PC-3 (cell line): Measurements from ENCODE around the gene DHRS2. TPM values are rescaled to one million over a fixed set of nuclear protein-coding genes. Genes with fewer than 3 reads are reported as not detected.

Source experiments
- ATAC-seq: fragments of 200-7000 bp; cut with Tn5 transposase; 2 replicates; pipeline ENCODE4 v1.9.1; 2020; ENCODE audit warnings: mild to moderate bottlenecking, moderate library complexity
- BruUV-seq: library from RNA; stranded (reverse); fragments of 400-500 nt; replicated peaks from 2 replicates; lab custom pipeline; 2021; lab: Mats Ljungman, UMichigan
- CTCF ChIA-PET: fragments of 300-600 bp; sonication (Branson Sonifier 250); formaldehyde crosslinking; loops from one replicate; lab custom pipeline; 2022; ENCODE audit warnings: antibody characterized with exemption; lab: Charles Lee
- POLR2A ChIA-PET: fragments of 300-600 bp; sonication (Branson Sonifier 250); formaldehyde crosslinking; loops from one replicate; lab custom pipeline; 2022; ENCODE audit warnings: antibody characterized with exemption; ENCODE audit not compliant: unreplicated experiment; lab: Charles Lee
- DNase-seq: peaks from one replicate; pipeline ENCODE4 v3.0.0-alpha.2; 2015
- H2AFZ ChIP-seq: fragments of 300-600 bp; sonication (generic); 2 replicates; pipeline ENCODE4 v1.6.0; 2016; ENCODE audit warnings: antibody characterized with exemption, low read length
- H3F3A ChIP-seq: fragments of 300-600 bp; sonication (generic); one replicate; pipeline ENCODE4 v1.6.0; 2017; ENCODE audit warnings: antibody characterized with exemption, low read length, control low read depth, mild to moderate bottlenecking; ENCODE audit not compliant: unreplicated experiment
- H3K27ac ChIP-seq: fragments of 300-600 bp; sonication (generic); 2 replicates; pipeline ENCODE4 v1.5.1; 2016; ENCODE audit warnings: mild to moderate bottlenecking, low read length
- H3K27me3 ChIP-seq: fragments of 300-600 bp; sonication (generic); 2 replicates; pipeline ENCODE4 v1.6.1; 2016; ENCODE audit warnings: low read length, mixed read lengths
- H3K36me3 ChIP-seq: fragments of 300-600 bp; sonication (generic); 2 replicates; pipeline ENCODE4 v1.6.1; 2016; ENCODE audit warnings: low read depth, mixed run types, low read length, mixed read lengths
- H3K4me1 ChIP-seq: fragments of 300-600 bp; sonication (generic); 2 replicates; pipeline ENCODE4 v1.5.1; 2016; ENCODE audit warnings: low read length; ENCODE audit not compliant: insufficient read depth
- H3K4me2 ChIP-seq: fragments of 300-600 bp; sonication (generic); 2 replicates; pipeline ENCODE4 v1.6.0; 2016; ENCODE audit warnings: low read length
- H3K4me3 ChIP-seq: fragments of 300-600 bp; sonication (generic); 2 replicates; pipeline ENCODE4 v1.5.1; 2016; ENCODE audit warnings: mild to moderate bottlenecking, low read length, mixed read lengths
- H3K79me2 ChIP-seq: fragments of 300-600 bp; sonication (generic); 2 replicates; pipeline ENCODE4 v1.6.1; 2017; ENCODE audit warnings: low read length, mixed read lengths
- H3K9ac ChIP-seq: fragments of 300-600 bp; sonication (generic); 2 replicates; pipeline ENCODE4 v1.6.0; 2016; ENCODE audit warnings: mild to moderate bottlenecking, low read length
- H3K9me2 ChIP-seq: fragments of 300-600 bp; sonication (generic); replicated peaks from 2 replicates; pipeline ENCODE4 v1.6.1; 2016; ENCODE audit warnings: mixed run types, low read length, mixed read lengths
- H3K9me3 ChIP-seq: fragments of 300-600 bp; sonication (generic); 2 replicates; pipeline ENCODE4 v1.6.1; 2016; ENCODE audit warnings: low read length, mixed read lengths
- H4K20me1 ChIP-seq: fragments of 300-600 bp; sonication (generic); 2 replicates; pipeline ENCODE4 v1.6.1; 2016; ENCODE audit warnings: low read length, mixed read lengths
- EZH2 ChIP-seq: fragments of 300-600 bp; sonication (generic); IDR thresholded peaks from one replicate; pipeline ENCODE4 v1.6.1; 2017; ENCODE audit warnings: antibody characterized with exemption, mild to moderate bottlenecking, low read length; ENCODE audit not compliant: unreplicated experiment
- EZH2phosphoT487 ChIP-seq: fragments of 300-600 bp; sonication (generic); IDR thresholded peaks from 2 replicates; pipeline ENCODE4 v1.6.1; 2018; ENCODE audit warnings: mild to moderate bottlenecking, antibody characterized with exemption, low read length, borderline replicate concordance
- intact Hi-C: fragments of 100-400 bp; cut with micrococcal nuclease; formaldehyde crosslinking; loops from 2 replicates; pipeline ENCODE4 v1.9.0; 2023
- total RNA-seq: library from RNA; depleted of rRNA; stranded (reverse); fragments of >200 nt; gene quantifications from 2 replicates; pipeline ENCODE4 v1.2.3, GENCODE V29; 2014
- TF ChIP-seq, protein P1 (sequence below): fragments of 300-600 bp; sonication (generic); conservative IDR thresholded peaks from 2 replicates; pipeline ENCODE4 v1.5.1; 2017; ENCODE audit warnings: antibody characterized with exemption, low read depth, mild to moderate bottlenecking, low read length

The DHRS2 gene
- total RNA-seq, 1 experiment from 2014 or later: 40.9 TPM

GRCh38 chr14:23638414-23639047, 2.4 kb downstream of the DHRS2 start:
- CTCF ChIA-PET: no interaction called here
- H3K4me2 ChIP-seq: no peak overlapping the region
- POLR2A ChIA-PET: no interaction called here

GRCh38 chr14:23639048-23639890, 3.1 kb downstream of the DHRS2 start:
- DNase-seq (no peak), ATAC-seq (no peak)
- Histone ChIP-seq H3K27ac (no peak overlapping the region), H3F3A (no peaks in the 10 kb centered on the region), H4K20me1 (no peaks in the 10 kb centered on the region), H3K9me3 (no peaks in the 10 kb centered on the region), H3K4me2 (no peak overlapping the region), H3K79me2 (no peaks in the 10 kb centered on the region), H3K4me3 (no peak overlapping the region), H3K9ac (no peak overlapping the region), H3K36me3 (no peaks in the 10 kb centered on the region), H3K27me3 (no peaks in the 10 kb centered on the region), H3K9me2 (no peaks in the 10 kb centered on the region), H3K4me1 (0 out of 2 replicates have a peak, but pooled peaks cover 13% of the 10 kb centered on the region), H2AFZ (no peak overlapping the region)
- TF ChIP-seq EZH2phosphoT487 (no peak), EZH2 (no peak)
- TF ChIP-seq, protein P1, sequence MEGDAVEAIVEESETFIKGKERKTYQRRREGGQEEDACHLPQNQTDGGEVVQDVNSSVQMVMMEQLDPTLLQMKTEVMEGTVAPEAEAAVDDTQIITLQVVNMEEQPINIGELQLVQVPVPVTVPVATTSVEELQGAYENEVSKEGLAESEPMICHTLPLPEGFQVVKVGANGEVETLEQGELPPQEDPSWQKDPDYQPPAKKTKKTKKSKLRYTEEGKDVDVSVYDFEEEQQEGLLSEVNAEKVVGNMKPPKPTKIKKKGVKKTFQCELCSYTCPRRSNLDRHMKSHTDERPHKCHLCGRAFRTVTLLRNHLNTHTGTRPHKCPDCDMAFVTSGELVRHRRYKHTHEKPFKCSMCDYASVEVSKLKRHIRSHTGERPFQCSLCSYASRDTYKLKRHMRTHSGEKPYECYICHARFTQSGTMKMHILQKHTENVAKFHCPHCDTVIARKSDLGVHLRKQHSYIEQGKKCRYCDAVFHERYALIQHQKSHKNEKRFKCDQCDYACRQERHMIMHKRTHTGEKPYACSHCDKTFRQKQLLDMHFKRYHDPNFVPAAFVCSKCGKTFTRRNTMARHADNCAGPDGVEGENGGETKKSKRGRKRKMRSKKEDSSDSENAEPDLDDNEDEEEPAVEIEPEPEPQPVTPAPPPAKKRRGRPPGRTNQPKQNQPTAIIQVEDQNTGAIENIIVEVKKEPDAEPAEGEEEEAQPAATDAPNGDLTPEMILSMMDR: no peak
- intact Hi-C loops: no loop called here
- BruUV-seq: no TSS peak
- CTCF ChIA-PET: no interaction called here
- POLR2A ChIA-PET: no interaction called here

More at GRCh38 chr14:23638414-23639047, 2.4 kb downstream of the DHRS2 start:
- ATAC-seq (no peak), DNase-seq (no peak)
- BruUV-seq: no TSS peak
- H3K36me3 ChIP-seq: no peaks in the 10 kb centered on the region
- H3K27me3 ChIP-seq: no peaks in the 10 kb centered on the region
- no peaks in the 10 kb centered on the region for H3F3A ChIP-seq
- no peaks in the 10 kb centered on the region for H3K9me3 ChIP-seq
- no peaks in the 10 kb centered on the region for H3K9me2 ChIP-seq
- H3K9ac ChIP-seq: no peak overlapping the region
- no peak overlapping the region for H3K4me3 ChIP-seq
- H4K20me1 ChIP-seq: no peaks in the 10 kb centered on the region
- intact Hi-C loops: no loop called here
- no peak overlapping the region for H3K27ac ChIP-seq
- 0 out of 2 replicates have a peak, but pooled peaks cover 13% of the 10 kb centered on the region for H3K4me1 ChIP-seq
- TF ChIP-seq EZH2 (no peak), EZH2phosphoT487 (no peak)
- TF ChIP-seq, protein P1: no peak
- no peak overlapping the region for H2AFZ ChIP-seq
- no peaks in the 10 kb centered on the region for H3K79me2 ChIP-seq
